T follicular helper cell (primary cell): ENCODE data around the gene DRP2.
"Not testable (repeated sequence)": the region's sequence is repeated elsewhere in the genome, so short reads cannot be mapped to it uniquely, and the experiment has no call there.

Source experiments
- DNase-seq: peaks from one replicate; pipeline ENCODE4 v3.0.0-alpha.2; 2020; ENCODE audit warnings: low read depth

DRP2 gene

DNA sequence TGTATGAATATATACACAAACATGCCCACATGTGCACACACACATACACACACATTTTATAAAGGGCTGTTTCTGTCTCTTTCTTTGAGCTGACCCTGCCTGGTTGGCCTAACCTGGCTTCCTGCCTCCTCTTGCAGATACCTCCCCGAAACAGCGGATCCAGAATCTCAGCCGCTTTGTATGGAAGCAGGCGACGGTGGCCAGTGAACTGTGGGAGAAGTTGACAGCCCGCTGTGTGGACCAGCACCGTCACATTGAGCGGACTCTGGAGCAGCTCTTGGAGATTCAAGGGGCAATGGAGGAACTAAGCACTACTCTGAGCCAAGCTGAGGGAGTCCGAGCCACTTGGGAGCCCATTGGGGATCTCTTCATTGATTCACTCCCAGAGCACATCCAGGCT is 21.9 kb downstream of the DRP2 start:
- DNase-seq: no peak

DNA sequence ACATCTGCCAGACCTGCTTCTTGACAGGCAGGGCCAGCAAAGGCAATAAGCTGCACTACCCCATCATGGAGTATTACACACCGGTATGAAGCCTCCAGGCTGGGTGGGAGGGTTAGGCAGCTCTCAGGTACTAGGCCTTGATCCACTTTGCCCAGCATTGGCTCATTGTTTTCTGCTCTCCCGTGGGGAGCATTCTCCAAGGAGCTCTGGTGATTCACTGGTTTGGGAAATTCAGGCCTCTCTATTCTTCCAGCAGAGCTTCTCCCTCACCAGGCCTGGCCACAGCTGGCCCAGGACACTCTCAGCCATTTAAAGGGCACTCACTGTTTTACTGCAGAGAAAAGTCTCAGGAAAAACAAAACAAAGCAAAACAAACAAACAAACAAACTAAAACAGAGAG is 33.0 kb downstream of the DRP2 start:
- DNase-seq: no peak

DNA sequence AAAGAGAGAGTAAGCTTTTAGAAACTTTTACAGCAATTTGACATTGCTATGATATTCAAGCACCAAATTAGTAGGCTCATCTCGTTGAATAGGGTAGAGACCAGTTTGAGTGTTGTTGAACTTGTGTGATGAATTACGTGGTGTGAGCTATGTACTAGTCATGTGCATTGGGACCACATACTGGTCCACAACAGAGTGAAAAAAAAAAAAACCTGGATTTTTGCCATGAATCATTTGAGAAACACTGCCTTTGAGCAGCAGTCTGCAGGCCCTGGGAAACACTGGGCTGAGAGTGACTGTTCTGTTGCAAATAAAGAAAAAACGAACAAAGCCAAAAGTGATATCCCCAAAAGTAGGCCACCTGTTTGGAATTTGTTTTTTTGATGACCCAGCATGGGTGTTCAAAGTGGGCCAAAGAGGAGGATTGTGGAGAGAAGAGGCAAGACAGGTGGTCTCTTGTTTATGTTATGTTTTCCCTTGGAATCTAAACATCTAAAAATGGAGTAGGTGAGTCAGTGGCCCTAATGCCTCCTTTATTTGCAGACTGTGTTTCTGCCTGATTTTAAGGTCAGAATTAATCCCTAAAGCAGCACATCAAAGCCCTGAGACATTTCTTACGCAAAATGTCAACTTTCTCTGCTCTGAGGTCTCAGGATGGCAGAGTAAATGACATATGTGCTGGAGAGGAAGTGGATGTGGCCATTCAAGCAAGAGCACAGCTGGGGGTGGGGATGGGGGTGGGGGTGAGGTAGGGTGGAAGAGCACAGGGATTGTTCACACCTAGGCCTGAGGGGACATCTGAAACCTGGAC is 38.1 kb downstream of the DRP2 start:
- no peak for DNase-seq

DNA sequence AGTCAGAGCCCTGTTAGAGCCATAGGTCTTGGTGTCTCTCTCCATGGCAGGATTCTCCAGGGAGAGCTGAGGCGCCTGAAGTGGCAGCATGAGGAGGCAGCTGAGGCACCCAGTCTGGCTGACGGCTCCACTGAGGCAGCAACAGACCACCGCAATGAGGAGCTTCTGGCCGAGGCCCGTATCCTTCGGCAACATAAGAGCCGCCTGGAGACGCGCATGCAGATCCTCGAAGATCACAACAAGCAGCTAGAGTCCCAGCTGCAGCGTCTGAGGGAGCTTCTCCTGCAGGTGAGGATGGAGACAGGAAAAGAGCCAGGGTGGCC is 38.6 kb downstream of the DRP2 start:
- no peak for DNase-seq

DNA sequence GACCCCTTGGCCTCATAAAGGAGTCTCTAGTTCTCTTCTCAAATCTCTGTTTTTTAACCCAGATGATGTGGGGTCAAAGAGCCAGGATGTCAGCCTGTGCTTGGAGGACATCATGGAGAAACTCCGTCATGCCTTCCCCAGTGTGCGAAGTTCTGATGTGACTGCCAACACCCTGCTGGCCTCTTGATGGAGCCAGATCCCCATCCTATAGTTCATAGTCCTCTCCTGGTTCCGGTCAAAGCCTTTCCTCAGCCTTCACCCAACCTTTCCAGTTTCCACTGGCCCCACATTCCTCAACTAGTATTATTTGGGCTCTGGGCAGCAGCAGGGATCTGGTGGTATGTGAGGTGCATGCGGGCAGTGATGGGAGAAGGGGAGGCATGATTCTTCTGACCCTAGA is 40.8 kb downstream of the DRP2 start:
- no peak for DNase-seq

DNA sequence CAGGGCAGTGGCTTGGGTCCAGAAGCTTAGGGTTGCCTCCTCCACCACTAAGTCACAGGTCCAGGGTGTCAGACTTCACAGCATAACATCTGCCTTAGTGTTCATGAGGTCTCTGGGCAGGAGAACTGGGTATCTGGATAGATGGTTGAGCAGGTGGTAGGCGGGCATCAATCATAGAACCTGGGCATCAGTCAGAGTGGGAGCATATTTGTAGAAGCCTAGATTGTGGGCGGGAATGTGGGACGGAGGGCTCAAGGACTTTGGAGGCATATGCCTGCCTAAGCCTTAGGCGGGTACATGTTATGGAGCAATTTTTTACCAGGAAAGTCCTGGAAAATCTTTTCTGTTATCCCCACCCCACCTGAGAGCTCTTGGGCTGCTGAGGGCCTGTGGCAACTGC is 43.0 kb downstream of the DRP2 start:
- DNase-seq: no peak

DNA sequence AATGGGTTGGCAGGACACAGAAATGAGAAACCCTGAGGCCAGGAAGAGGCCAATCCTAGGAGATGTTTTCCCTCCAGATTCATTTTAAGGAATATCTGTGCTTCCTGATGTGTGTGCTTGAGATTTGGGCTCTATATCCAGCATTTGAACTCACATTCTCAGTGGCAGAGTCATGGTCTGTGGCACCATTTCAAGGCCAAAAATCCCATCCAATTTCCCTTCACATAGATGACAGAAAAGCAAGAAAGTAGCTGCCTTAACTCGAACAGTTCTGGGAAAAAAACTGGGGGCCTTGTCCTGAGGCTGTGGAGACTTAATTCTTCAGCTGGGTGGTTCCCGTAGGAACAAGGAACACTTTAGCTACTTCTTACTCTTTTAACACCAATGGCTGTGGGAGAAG is 44.2 kb downstream of the DRP2 start:
- DNase-seq: no peak

DNA sequence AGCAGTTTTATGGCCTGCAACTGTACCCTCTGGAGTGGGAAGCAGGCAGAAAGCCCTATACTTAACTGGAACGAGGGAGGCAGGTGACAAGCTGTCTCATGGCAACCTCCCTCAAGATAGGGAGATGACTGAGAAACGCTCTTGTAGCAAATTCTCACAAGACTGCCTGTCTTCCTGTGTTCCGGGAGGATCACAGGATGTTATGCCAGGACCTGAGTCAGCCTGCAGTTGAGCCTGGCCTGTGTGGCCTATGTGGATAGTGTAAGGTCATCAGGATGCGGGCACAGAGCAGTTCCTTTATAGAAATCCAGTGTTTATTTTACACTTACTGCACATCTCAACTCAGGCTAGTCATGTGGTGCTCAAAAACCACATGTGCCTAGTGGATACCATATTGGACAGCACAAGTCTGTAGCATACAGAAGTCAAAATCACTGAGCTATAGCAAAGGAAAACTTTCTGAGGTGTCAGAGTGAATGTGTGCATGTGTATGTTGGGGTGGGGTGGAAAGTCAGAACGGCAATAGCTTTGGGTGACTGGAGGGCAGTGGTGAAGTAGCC is 46.4 kb downstream of the DRP2 start:
- no peak for DNase-seq

DNA sequence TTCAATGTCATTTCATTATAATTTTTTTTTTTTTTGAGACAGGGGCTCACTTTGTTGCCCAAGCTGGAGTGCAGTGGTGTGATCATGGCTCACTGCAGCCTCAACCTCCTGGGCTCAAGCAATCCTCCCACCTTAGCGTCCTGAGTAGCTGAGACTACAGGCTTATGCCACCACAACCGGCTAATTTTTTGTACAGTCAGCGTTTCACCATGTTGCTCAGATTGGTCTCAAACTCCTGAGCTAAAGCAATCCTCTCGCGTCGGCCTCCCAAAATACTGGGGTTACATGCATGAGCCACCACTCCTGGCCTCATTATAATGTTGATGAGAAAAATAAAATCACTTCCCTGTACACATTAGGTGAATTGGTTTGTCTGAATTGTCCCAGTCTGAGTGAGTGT is 54.6 kb downstream of the DRP2 start:
- no peak for DNase-seq

DNA sequence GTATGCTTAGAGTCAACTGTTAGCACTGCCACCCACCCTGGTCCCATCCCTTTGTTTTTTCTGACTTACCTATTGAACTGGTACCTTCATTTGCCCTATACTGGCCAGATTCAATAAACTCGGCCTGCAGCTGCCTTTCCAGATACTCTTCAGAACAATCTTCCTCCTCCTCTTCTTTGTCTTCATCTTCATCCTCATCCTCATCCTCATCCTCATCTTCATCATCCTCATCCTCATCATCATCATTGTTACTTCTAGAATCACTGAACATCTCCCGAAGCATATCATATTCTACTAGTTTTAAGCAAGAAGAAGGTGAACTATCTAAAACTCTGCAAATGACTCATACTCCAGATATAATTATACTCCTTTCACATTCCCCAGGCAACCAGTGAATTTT is 56.7 kb downstream of the DRP2 start:
- DNase-seq: no peak

DNA sequence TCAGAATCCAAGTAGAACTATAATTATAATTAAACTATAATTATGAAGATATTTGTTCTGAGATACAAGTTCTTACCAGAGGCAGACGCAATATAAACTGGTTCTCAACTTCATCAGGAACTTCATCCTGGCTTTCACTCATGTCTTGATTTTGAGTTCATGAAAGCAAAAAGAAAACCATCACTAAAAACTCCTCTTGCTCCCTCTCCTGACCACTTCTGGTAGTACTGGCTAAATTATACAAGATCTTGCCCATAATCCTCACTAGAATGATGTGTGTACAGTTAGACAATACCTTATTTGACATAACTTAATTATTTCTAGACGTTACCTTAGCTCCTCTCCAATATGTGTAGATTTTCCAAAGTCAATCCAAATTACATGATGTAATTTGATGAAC is 67.8 kb downstream of the DRP2 start:
- no peak for DNase-seq

DNA sequence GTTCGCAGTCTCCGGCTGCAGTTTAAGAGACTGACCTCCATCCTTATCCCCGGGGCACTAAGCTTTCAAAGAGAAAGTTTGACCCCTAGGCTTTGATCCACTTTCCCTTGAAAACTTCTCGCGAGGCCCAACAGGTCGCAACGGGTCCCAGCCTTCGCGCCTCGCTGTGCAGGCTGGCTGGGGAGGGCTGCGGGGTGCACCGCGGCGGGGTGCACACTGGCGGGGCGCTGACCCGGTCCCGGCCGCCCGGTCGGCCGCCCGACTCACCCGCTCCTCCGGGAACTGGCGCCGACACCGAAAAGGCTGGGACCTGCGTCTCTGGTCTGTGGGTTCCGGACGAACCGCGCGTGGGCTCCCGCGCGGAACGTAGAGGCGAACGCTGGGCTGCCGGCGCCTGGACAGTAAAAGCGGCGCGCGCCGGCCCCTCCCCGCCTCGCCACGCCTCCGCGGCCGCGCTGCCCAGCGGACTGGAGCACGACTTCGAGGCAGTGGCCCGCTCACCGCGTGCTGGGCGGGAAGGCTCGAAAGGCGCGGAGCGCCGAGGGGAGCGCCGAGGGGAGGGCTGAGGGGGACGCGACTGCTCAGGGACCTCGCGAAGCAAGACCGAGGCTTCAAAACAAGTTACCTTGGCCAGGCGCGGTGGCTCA is 71.5 kb downstream of the DRP2 start, which contains the start of gene TAF7L:
TSS of gene TAF7L (minus strand) at position 378 of the 647 bp plus-strand sequence. CDS start 3,791 bp downstream, outside the sequence.
- no peak for DNase-seq

DNA sequence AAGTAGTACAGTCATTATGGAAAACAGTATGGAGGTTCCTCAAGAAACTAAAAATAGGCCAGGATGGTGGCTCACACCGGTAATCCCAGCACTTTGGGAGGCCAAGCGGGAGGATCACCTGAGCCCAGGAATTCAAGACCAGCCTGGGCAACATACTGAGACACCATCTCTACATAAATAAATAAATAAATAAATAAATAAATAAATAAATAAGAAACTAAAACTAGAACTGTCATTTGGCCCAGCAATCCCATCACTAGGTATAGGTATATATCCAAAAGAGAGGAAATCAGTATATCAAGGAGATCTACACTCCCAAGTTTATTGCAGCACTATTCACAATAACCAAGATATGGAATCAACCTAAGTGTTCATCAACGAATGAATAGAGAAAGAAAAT is 76.0 kb downstream of the DRP2 start:
- not testable (repeated sequence) for DNase-seq

DNA sequence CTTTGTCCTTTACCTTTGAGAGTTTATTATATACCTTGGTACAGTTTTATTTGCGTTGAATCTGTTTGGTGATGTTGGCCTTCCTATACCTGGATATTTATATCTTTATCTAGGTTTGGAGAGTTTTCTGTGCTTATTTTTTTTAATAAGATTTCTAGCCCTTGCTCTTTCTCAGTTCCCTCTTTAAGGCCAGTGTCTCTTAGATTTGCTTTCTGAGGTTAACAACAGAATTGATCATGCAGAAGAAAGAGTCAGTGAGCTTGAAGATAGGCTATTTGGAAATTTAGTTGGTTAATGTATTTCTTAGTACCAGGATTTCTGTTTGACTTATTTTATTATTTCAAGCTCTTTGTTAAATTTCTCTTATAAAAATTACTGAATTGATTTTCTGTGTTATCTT is 84.2 kb downstream of the DRP2 start:
- no peak for DNase-seq
